Stimulated activated CD4-positive, alpha-beta T cell treated with anti-CD3 and anti-CD28 coated beads, Interleukin-15, amount 100 ng/mL, for 24 hours (primary cell): Measurements from ENCODE around the gene INPP5A.

Source experiments
- DNase-seq: peaks from one replicate; pipeline ENCODE4 v3.0.0-alpha.2; 2020

INPP5A gene

DNA sequence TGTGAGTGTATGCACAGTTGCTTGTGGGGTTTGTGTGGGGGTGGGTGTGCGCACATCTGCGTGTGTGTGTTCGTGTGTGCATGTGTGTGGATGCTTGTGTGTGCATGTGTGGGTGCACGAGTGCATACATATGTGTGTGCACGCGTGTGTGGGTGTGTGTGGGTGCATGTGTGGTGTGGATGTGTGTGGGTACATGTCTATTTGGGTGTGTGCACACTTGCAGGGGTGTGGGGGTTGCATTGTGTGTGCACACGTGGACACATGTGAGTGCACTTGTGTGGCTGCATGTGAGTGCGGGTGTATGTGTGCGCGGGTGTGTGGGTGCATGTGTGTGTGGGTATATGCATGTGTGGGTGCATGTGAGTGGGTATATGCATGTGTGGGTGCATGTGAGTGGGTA lies 174.7 kb downstream of the INPP5A start:
- no peak for DNase-seq

DNA sequence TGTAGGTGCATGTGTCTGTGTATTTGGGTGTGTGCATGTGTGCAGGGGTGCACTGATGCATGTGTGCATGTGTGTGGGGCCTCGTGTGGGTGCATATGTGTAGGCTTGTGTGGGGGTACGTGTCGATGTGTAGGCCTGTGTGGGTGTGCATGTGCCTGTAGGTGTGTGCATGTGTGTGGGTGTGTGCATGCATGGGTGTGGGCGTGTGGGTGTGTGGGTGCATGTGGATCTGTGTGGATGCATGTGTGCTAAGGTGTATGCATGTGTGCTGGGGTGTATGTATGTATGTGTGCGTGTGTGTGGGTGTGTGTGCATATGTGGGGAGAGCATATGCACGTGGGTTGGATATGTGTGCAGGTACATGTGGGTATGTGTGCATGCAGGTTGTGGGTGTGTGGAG lies 175.2 kb downstream of the INPP5A start:
- DNase-seq, result no peak

DNA sequence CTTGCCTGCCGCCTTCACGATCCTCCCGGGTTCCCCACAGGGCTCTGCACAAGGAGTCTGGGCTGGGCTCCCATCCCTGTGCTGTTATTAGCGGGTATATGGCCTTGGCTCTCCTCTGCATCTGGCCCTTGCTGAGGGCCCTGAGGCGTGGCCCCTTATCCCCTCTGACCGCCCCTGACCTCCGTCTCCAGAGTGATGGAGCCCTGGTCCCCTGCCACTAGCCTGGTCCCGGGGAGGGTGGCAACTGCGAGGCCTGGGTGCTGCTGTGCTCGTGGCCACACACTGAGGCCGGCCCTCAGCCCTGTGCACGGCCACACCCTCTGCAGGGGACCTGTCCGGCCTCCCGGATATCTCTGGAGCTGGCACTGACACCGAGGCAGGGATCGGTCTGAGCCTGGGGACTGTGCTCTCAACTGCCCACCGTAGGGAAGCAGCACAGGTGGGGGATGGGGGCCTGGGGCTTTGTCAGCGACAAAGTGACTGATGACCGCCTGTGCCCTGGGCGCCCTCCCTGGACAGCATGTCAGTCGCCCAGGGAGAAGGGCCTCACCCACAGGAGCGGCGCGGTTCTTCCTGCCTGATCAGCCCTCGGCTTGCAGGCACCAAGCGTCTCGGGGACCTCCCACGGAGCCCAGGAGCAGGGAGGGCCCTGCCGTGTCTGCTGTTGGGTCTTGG lies 176.0 kb downstream of the INPP5A start:
- DNase-seq, result no peak

DNA sequence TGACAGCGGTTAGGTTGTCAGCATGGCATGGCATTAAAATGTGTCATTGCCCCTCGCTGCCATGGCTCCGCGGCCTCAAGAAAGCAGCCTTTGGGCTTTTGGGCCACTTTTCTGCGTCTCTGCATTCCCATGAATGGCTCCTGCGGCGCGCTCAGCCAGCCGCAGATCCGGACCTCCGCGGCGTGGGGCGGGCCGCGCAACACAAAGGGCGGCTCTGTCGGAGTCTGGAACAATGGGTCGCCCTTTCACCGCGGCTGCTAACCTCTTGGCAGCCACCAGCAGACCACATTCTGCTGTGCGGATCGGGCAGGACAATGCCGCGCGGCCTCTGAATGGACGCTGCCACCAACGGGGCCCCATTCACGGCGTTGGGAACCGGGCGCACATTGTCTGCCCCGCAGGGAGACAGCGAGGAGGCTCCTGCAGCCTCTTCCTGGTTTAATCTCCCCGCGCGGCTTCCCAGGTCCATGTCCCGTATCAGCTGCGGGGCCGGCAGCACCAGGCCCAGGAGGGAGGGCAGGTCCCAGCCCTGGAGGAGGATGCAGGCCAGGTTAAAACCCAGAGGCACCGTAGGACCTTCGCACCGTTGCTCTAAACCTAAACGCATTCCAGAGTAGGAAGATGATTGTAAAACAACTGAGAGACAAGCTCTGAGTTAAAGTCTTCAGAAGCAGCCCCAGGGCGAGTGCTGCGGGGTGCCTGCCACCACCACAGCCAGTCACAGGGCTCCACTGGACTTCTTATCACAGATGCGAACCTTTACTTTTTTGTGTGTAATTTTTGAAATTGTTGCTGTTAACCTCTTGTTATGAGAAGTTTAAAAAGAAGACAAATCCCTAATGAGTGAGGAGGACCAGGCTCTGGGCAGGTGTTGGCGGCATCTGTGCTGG lies 176.8 kb downstream of the INPP5A start:
- DNase-seq, result no peak

DNA sequence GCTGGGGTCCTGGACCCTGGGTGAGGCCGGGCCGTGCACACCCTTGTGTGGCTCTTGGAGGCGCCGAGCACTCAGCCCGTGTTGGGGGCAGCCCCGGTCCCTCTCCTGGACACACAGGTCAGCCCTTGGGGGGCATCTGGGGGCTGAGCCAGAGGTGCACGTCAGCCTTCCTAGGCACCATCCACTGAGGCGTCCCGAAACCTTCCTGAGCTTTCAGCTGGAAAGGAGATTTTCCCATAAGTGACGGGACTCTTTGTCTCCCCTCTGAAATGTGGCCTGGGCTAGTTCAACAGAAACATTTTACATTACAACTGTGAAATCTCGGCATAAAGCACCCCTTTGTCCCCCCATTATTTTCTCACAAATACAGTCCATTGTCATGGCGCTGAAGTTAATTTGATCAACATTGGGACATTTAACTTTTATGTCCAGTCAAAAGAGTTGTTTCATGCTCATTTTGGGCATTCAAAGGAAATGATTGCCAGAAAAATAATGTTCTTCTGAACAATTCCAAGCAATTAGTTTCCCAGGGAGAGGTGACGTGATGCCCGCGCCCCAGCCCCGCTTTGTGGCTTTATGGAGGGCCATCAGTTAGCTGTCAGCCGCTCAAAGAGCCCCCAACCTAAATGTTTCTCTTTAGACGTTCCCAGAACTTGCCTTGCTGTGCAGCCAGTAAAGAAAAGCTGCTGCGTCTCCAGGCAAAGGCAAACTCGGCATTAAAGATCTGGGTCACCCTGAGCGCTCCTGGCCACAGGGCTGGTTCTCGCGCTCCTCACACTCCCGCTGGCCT lies 177.6 kb downstream of the INPP5A start:
- DNase-seq, result no peak

DNA sequence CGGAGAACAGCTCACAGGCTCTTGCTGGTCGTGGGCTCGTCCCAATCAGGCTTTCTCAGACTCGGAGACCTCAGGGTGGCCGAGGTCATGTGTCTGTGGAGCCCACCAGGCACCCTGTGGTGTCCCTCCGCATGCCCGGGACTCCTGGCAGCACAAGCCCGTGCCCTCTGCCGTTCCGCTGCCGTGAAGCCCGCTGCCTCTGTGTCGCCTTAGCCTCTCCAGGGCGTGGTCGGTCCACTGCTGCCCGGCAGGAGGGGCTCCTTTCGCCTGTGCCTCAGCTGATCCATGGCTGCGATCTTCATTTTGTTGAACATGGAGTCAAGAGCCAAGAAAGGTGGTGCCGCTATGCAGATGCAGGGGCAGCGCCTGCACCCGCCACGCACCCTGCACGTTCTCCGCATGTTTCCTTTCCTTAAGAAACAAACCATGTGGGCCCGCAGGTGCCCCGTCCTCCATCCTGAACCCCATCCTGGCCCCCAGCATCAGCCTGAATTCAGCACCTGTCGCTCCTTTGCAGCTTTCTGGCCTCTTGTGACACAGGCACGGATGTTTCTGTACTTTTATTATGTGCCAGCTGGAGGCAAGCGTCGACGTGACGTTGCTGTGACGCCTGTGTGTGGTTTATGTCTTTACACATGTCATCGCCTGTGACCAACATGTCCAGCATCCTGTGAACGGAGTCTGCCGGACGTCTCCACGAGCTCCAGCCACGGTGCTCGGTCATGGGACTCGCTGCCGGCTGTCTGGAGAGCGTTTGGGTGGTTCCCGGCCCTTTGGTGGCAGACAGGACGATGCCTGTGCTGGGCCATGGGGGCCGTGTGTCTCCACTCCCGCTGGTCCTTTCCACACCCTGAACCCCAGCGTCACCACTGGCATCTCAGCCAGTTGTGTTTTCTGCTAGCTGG lies 178.4 kb downstream of the INPP5A start:
- DNase-seq, result no peak

DNA sequence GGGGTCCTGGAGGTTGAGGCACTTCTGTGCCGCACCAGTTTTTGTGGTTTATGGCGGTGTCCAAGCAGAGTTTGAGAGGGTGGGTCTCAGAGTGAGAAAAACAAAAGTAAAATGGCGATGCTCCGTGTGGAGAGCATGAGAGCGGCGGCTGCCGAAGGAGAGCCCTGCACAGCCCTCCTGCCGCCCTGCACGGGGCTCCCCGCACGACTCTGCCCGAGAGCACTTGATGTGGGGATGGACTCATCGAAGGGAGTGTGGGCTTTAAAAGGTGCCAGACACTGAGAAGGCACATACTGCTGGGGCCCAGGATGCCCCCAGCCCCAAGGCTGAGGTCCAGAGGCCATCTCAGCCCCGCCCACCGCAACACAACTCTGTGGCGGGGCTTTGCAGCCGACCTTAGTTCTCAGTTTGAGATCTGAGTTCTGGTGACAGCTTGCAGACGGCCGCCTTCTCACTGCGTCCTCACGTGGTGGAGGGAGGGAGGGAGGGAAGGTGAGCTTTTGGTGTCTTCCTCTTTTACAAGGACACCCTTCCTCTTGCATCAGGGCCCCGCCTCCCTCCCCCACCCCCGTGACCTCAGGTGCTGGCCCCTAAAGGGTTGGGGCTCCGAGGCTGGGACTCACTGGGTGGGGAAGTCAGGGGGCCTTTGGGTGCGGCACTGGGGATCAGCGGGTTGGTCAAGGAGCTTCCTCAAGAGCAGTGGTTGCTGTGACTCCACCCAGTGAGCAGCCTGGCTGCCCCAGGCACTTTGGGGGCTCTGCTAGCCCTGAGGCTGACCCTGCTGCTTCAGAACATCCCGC lies 179.3 kb downstream of the INPP5A start:
- no peak for DNase-seq

DNA sequence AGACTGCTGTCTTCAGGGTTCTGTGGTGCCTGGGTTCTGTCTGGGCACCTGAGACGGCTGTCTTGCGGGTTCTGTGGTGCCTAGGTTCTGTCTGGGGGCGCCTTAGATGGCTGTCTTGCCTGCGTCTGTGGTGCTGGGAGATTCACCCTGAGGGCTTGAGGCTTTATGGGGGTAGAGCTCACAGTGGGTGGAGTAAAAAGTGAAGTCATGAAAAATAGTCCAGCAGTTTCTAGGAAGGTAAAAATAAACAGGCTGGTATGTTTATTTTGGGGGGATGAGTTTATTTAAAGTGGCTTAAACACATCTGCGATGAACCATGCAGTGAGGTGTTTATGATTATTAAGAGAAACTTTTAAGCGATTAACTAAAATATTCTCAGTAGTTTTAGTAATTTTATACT lies 184.1 kb downstream of the INPP5A start:
- no peak for DNase-seq

DNA sequence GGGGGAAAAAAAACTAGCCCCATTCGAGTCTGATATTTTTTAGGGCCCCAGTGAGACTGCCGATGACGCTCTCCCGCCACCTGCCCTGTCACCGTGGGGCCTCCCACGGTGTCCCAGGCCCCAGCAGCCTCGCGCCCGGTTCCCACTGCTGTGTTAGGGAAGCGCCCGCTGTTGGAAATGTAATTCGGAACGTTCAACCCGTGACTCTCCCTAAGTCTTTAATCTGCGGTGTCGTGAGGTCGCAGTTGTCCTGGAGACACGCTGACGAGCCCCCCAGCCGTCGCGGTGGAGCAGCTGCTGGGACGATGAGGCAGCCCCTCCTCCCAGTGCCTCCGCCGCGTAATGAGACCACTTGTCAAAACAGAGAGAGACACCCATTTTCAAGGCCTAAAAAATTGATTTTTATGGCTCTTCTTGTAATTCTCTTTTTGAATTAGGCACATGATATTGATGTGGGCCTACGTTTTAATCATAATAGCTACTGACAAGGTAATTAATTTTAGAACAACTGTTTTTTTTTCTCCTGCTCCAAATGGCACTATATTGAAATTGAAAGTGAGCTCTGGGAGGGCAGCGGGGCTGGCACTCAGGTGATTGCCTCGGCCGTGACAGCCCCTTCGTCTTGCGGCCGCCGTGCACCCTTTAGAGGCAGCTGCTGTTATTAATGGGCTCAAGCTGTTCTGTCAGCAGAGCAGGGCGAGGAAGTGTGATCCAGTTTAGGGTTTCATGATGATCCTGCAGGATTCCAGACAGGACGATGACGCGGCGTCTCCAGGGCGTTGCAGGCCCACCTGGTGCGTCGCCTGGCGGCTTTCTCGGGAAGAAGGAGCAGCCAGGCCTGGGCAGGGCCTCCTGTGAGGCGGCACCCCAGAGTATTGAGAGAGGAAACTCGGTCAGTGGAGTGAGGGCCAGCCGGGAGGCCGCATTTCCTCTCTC lies 185.1 kb downstream of the INPP5A start:
- no peak for DNase-seq

DNA sequence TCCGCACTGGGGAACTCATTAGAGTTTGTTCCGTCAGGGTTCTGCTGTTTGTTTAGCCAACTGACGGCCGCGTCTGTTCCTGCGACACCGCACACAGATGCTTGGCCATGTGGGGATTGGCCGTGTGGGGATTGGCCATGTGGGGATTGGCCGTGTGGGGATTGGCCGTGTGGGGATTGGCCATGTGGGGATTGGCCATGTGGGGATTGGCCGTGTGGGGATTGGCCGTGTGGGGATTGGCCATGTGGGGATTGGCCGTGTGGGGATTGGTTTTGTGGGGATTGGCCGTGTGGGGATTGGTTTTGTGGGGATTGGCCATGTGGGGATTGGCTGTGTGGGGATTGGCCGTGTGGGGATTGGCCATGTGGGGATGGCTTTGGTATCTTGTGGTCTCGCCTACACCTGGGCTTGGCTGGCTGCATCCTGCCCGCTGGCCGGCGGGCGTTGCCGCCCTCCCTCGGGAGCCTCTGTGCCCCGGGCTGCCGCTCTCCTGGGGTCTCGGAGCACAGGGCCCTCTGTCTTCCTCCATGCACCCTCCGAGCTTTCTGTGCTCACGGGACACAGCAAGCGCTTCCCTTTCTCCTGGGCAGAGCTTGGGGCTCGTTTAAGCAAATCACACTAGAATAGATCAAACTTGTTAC lies 185.9 kb downstream of the INPP5A start:
- DNase-seq, result no peak

DNA sequence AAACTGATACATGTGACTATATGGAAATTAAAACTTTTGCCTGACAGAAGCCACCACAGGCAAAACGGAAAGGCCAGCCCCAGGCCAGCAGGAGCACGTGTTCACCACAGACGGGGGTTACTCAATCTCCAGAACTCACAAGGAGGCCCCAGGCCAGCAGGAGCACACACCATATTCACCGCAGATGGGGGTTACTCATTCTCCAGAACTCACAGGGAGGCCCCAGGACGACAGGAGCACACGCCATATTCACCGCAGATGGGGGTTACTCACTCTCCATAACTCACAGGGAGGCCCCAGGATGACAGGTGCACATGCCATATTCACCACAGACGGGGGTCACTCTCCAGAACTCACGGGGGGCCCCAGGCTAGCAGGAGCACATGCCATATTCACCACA lies 186.9 kb downstream of the INPP5A start:
- no peak for DNase-seq

DNA sequence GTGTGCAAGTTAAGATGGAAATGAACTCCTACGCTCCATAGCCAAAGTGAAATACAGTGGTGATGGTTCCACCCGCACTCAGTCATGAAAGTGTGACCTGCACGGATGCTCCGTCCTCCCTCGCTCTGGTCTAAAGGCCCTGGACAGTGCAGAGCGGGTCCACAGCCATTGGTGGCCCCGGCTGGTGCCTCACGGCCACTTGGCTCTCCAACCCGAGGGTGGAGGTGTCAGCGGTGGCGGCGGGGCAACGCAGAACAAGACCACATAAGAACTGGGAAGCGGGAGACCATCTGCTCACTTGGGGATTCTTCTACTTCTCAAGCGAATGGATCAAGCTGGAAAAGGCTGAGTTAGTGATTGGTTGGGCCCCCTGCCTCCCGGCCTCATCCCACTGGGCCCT lies 187.6 kb downstream of the INPP5A start:
- DNase-seq, result no peak

DNA sequence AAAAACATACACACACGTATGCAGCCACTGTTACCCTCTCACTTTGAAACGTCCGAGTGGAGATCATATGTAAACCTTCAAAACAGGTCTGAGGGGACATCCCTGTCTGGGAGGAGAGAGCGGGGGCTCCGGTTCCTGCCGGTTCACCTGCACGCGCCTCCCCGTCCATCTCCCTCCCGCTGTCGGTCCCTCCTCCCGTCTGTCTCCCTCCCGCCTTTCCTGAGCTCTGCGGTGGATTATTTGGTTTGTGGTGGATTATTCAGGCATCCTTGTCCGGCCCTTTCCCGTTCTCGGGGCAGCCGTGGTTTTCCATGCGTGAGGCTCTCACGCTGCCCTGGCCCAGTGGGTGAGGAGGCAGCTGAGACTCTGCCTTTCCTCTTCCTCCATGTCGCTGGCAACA lies 188.6 kb downstream of the INPP5A start:
- no peak for DNase-seq

DNA sequence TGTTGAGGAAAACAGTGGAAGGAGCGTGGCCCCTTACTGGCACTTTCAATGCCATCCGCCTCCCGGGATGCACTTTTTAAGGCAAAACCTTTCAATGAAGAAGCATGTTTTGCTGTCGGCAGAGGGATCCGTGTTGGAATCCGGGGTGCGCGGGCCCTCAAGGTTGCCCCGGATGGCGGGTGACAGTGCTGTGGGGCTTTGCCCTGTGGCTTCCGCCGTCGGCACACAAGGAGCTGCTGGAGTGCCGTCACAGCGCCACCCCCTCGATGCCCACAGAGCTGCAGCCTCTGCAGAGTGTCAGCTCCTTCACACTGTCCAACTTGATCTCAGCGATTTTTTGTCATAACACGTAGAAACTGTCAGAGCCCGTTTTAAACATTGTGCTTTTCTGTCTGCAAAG lies 189.4 kb downstream of the INPP5A start:
- DNase-seq, result no peak

DNA sequence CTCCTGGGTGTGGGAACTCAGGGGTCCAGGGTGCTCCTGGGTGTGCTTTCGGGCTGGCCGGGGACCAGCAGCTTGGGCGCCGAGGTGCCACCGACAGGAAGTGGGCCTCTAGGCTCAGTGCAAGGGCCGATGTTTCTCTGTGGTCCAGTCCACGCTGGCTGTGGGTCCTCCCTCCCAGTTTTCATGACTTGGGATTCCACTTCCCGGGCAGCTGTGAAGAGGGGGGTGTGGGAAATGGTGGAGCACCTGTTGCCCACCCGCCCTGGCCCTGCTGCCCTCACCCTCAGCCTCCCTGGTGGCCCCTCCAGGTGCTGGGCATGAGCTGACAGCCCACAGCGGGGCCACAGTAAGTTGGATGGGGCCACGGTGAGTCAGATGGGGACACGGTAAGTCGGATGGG lies 189.8 kb downstream of the INPP5A start:
- DNase-seq, result no peak

DNA sequence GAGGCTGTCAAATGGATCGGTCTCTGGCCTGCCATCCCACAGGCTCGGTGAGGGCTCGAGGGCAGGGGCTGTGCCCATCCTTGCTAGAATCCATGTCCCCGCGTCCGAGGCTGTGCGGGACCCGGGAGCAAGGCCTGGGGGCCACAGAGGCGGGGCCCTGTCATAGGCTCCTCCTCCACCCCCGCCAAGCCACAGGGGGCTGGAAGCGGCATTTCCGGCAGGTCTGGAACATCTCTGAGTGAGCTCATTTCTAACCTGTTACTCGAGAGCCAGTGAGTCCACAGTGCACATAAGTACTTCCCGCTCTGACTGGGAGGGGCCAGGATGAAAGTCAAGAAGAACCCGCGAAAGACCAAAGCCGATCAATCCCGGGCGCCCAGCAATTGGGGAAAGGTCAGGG lies 190.7 kb downstream of the INPP5A start:
- no peak for DNase-seq

DNA sequence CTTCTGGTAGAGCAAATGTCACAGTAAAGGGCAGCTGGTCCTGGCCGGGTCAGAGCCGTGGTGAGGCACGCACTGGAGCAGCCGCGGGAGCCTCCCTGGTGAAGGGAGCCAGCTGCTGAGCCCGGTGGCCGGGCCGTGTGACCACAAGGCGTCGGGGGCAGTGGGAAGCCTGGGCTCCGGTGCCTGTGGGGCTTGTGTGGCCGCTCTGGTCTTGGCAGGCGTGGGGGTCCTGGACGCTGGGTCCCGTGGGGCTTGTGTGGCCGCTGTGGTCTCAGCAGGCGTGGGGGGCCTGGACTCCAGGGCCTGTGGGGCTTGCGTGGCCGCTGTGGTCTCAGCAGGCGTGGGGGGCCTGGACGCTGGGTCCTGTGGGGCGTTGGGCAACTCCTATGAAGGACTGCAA lies 191.2 kb downstream of the INPP5A start:
- DNase-seq, result no peak

DNA sequence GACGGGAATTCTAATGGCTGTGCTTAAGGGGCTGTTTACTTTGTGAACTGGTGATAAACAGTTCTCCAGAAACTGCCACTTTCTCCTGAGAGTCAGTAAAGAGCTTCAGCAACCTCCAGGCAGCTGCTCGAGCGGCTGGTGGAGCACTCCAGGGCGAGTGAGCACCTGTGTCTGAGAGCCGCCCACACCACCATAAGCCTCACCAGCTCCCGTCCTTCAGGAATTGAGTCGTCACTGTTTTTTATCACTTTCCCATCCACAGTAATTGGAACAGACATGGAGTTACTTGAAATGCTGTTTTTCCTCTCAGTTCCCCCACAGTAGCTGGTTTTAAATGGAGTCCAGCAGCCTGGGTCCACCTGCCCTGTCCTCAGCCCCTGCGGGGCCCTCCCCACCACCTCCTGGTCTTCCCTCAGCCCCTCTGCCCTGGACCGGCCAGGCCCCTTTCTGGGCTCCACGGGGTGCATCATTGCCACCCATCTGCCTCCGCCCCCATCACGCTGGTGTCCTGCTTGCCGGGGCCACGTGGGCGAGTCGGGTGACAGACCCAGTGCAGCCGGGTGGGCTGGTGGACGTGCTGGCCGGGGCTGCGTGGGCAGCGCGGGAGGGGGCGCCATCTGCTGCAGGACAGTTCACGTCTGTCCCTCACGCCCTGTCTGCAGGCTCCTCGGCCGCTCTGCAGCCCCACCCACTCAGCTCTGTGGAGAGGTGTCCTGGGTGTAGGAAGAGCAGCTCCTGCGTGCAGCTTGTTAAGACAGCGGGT lies 192.4 kb downstream of the INPP5A start:
- no peak for DNase-seq

DNA sequence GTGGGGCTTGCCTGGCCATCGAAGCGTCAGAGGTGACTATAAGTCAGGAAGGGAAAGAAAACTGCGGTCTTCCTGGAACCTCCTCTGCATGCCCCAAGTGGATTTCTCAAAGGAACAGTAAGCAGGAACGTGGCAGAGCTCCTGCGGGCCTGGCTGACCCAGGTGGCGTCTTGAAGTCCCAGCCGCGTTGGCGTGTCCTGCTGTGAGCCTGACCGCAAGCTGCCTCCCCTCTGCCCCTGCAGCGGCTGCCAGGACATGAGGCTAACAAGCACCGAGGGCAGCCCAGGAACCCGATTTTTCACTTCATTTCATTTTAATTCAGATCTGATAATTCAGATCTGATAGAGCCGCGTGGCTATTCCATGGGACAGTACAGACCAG lies 193.0 kb downstream of the INPP5A start:
- DNase-seq, result no peak
